Measurements from ENCODE around the gene DGKD. TPM values are rescaled to one million over a fixed set of nuclear protein-coding genes. Genes with fewer than 3 reads are reported as not detected.

The DGKD gene
- total RNA-seq, 1 donor from 2014 or later: 33.1 TPM

DNA sequence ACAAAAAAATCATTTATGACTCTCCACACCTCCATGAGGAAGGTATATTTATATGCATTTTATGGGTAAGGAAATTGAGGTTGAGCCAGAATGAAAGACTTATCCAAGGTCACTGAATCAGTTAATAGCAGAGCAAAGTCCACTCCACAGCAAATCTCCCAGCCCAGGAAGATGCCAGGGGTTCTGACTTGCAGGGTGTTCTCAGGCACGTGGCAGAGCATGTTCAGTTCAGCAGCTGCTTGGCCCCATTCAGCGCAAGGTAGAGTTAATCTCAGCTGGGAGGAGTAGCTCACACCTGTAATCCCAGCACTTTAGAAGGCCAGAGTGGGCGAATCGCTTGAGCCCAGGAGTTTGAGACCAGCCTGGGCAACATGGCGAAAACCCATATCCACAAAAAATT lies 17.8 kb upstream of the DGKD start:
- DNase-seq: no peak

DNA sequence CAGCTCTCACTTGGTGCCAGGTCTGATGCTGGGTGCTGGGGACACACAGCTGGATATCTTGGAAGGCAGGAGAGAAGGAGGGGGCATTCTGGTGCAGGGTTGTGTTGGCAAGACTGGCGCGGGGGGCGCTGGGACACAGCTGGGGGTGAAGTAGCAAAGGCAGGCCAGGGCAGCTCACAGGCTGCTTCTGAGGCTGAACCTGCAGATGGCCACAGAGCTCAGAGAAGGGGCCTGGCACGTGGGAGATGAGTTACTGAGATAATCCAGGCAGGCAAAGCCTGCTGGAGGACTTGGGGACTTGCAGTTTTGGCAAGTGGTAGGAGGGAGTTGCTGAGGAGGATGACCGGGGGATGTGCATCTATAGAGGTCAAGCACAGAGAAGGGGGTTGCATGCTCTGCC lies 16.2 kb upstream of the DGKD start:
- no peak for DNase-seq

DNA sequence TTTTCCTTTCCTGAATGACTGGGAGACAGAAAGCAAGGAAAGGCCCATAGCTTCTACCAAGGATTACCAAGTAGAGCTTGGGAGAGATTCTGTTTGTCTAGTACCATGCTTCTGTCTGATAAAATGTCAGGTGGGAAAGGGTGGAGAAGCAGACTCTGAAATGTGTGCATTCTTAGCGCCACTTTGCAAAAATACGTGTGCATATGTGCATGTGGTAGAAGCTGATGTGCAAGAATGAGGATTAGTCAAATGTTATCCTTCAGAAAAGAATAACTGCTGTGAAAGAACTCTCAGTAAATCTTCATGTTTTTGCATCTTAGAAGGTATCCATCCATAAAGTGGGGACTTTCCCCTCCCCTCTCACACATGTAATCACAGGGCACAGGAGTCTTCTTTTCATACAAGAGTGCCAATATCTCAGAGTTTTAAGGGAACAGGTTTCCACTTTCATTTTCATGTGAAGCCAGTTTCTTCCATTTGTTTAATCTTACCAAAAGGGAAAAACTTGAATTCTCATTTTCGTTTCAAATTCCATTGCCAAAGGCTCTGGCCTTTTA lies 15.4 kb upstream of the DGKD start:
- no peak for DNase-seq

- no peak for DNase-seq
These were observed 14.9 kb upstream of the DGKD start for GRCh38 chr2:233339427-233339826.

DNA sequence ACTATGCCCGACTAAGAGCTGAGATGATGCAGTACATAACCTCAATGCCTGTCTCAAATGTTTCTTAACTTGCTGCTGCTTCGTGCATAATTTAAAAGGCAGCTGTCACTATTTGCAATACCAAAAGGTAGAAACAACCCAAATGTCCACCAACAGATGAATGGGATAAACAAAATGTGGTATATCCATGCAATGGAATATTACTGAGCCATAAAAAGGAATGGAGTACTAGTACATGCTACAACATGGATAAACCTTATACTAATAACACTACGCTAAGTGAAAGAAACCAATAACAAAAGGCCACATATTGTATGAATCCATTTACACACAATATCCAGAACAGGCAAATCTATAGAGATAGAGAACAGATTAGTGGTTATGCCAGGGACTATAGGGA lies 13.0 kb upstream of the DGKD start:
- no peak for DNase-seq

GRCh38 chr2:233342301-233342700 lies 12.0 kb upstream of the DGKD start:
- DNase-seq: no peak

- DNase-seq: no peak
These were observed 11.1 kb upstream of the DGKD start for GRCh38 chr2:233343171-233343705.

DNA sequence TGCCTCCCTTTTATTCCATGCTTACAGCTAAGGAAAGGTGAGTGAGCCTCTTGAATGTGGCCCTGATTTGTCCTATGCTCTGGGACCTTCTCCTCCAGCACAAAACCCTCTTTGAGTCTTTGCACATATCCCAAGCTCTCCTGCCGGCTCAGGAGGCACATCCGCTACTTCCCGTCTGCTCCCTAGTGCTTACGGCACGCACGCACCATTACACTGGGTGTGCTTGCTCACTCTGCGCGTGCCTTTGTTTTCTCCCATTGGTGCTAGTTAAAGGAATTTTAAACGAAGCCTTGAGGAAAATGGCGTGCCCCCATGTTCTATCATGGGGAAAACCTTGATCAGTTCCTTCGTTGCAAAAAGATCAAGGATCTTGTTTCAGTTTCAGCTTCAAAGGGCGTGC lies 7.9 kb upstream of the DGKD start:
- DNase-seq: no peak

DNA sequence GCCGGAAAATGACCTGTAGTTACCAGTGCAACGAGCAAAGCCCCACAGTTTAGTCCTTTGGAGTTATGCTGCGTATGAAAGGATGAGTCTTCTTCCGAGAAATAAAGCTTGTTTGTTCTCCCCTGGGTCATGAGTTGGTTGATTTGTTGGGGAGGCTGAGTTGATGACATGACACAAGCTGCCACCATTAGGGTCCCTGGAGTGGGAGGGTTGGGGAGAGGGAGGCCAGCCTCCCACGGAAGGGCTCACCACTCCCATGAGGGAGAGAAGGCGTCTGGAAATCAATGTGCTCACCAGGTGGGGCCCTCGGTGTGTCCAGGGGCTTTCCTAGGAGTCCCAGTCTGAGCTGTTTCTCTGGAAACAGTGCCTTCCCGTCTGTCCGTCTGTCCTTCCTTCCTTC lies 7.4 kb upstream of the DGKD start:
- DNase-seq: no peak

- DNase-seq: peak; percentile 45
These were observed 5.0 kb upstream of the DGKD start for GRCh38 chr2:233349005-233349998.

DNA sequence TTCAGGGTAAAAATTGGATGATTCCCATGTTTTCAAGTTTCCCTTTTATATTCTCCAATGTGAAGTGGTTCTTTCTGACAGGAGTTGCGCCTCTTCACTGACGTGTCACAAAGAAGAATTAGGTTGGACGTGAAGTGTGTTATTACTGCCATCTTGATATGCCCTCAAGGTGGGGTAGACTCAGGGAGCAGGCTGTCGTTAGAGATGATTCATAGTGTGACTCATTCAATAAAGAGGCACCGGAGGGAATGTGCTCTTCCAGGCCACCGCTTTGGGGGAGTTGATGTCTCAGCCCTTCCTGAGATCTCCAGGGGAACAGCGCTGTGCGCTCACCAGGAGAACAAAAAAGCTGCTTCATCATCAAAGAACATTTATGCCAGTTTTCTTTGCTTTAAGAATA lies 3.6 kb upstream of the DGKD start:
- peak; percentile 38 for DNase-seq

GRCh38 chr2:233351423-233351822 lies 2.9 kb upstream of the DGKD start:
- no peak for DNase-seq

DNA sequence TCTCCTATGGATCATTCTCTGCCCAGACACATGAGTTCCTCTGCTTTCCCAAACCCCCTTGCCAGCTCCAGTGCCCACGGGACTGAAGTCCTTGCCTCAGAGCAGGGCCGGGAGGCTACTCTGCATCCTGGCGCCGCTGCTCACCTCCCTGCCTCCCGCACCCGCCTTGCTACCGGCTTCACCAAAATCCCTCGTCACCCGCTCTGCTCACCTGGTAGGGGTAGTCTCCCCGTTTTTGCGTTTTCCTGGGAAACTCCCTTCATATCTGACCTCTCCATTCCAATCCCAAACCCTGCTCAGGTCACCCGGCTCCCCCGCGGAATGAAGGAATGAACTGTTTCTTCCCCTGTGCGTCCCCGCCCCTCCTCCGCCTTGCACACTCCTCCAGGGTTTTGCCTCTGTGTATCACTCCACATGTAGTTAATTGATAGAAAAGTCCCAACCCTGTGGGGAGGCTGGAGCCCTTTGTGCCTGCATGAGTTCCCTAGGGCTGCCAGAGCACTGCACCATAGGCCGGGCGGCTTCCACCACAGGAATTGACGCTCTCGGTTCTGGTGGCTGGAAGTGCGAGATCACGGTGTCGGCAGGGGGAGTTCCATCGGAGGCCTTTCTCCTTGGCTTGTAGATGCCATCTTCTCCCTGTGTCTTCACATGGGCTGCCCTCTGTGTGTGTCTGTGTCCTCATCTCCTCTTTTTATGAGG lies 2.0 kb upstream of the DGKD start:
- DNase-seq: no peak

GRCh38 chr2:233353101-233353768 lies 1.1 kb upstream of the DGKD start:
- no peak for DNase-seq

- no peak for DNase-seq
These were observed 218 bp downstream of the DGKD start for GRCh38 chr2:233354500-233354924.

- DNase-seq: no peak
These were observed 779 bp downstream of the DGKD start for GRCh38 chr2:233354971-233355574.

- DNase-seq: no peak
These were observed 1.6 kb downstream of the DGKD start for GRCh38 chr2:233355916-233356315.

DNA sequence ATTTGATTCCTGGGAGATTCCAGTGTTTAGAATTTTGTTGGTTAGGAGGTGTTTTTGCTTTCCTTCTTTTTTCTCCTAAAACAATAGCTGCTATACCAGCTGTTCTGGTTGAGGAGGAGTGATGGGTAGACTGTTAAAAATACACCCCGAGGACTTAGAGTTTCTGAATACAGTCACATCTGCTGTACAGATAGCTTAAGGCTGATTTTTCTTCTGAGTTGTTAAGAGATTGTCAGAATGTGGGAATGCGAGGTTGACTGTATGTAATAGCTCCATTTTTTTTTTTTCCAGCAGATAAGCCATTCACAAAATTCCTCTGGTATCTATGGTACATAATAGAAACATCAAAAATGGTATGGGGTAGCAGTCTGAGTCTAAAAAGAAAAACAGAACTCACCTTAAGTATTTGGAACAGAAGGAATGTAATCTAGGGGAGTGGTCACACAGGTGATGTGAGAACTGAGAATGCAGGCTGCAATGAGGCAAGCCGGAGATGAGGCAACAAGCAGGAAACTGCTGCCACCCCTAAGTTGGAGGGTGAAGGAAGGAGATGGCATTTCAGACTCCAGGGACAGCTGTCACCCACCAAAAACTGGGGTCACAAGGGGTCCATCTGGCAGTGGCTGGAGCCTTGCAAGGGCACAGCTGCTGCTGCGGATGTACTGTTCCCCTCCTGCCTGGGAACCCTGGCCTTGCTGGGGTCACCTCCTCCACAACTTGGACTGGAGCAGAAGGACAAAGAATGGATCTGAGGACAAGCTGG lies 2.4 kb downstream of the DGKD start:
- DNase-seq: no peak

DNA sequence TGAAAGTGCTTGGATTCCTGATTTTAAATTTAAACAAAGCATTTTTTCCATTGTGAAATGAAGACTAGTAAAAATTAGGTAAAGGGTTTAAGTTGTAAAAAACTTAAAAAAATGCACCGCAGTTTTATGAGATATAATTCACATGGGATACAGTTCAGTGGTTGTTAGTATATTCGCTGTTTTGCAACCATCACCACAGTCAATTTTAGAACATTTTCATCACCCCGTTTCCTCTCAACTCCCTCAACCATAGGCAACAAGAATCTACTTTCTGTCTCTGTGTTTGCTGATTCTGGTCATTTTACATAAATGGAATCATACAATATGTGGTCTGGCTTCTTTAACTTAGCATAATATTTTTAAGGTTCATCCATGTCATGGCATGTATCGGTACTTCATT lies 4.0 kb downstream of the DGKD start:
- DNase-seq: no peak

GRCh38 chr2:233358947-233359346 lies 4.7 kb downstream of the DGKD start:
- DNase-seq: no peak

DNA sequence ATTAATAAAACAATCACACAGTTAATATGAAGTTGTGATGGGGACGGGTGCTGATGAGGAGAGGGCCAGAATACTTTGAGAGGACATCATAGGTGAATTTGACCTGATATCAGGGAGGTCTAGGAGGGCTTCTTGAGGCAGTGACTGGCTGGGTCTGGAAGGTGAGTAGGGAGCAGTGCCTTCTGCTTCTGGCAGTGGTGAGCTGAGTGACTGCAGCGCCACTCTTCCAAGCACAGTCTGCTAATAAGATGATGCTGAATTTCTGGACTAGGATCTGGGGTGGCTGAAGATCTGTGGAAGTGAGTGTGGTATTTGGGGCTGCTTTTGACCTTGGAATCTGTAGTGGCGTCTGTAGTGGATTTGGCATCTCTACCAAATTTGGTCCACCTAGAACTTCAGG lies 5.5 kb downstream of the DGKD start:
- no peak for DNase-seq
